IPS-18a (cell line): Measurements from ENCODE around the gene IL1RN.

Source experiments
- H3K27ac ChIP-seq: one replicate; pipeline ENCODE4 v1.5.1; 2013; ENCODE audit warnings: low read length
- H3K27me3 ChIP-seq: one replicate; pipeline ENCODE4 v1.6.1; 2013; ENCODE audit warnings: mild to moderate bottlenecking, low read length; ENCODE audit not compliant: control insufficient read depth, insufficient read depth
- H3K36me3 ChIP-seq: one replicate; pipeline ENCODE4 v1.6.1; 2013; ENCODE audit warnings: low read depth, low read length; ENCODE audit not compliant: control insufficient read depth
- H3K4me1 ChIP-seq: one replicate; pipeline ENCODE4 v1.6.1; 2013; ENCODE audit warnings: low read depth, low read length; ENCODE audit not compliant: control insufficient read depth
- H3K4me3 ChIP-seq: one replicate; pipeline ENCODE4 v1.5.1; 2013; ENCODE audit warnings: low read length
- H3K9ac ChIP-seq: one replicate; pipeline ENCODE4 v1.6.1; 2013; ENCODE audit warnings: mild to moderate bottlenecking, low read length, moderate library complexity
- H3K9me3 ChIP-seq: one replicate; pipeline ENCODE4 v1.6.1; 2013; ENCODE audit warnings: low read depth, low read length; ENCODE audit not compliant: control insufficient read depth

The IL1RN gene

GRCh38 chr2:113120861-113121260 lies 6.5 kb upstream of the IL1RN start:
- H3K9ac ChIP-seq, result no peak overlapping the region
- H3K4me3 ChIP-seq, result no peak overlapping the region
- no peaks in the 10 kb centered on the region for H3K9me3 ChIP-seq
- H3K36me3 ChIP-seq, result no peaks in the 10 kb centered on the region
- no peak overlapping the region for H3K27ac ChIP-seq
- no peaks in the 10 kb centered on the region for H3K4me1 ChIP-seq
- H3K27me3 ChIP-seq, result no peaks in the 10 kb centered on the region

- no peaks in the 10 kb centered on the region for H3K4me1 ChIP-seq
- H3K27ac ChIP-seq, result no peak overlapping the region
Observed at GRCh38 chr2:113122364-113122763, 5.0 kb upstream of the IL1RN start.

GRCh38 chr2:113123726-113124125 lies 3.7 kb upstream of the IL1RN start:
- Histone ChIP-seq H3K4me1 (no peaks in the 10 kb centered on the region), H3K27me3 (no peaks in the 10 kb centered on the region), H3K36me3 (no peaks in the 10 kb centered on the region), H3K9ac (no peak overlapping the region), H3K27ac (no peak overlapping the region), H3K9me3 (no peaks in the 10 kb centered on the region), H3K4me3 (no peak overlapping the region)

More at GRCh38 chr2:113122364-113122763, 5.0 kb upstream of the IL1RN start:
- H3K36me3 ChIP-seq, result no peaks in the 10 kb centered on the region
- no peaks in the 10 kb centered on the region for H3K9me3 ChIP-seq
- H3K4me3 ChIP-seq, result no peak overlapping the region
- H3K27me3 ChIP-seq, result no peaks in the 10 kb centered on the region
- H3K9ac ChIP-seq, result no peak overlapping the region

GRCh38 chr2:113124181-113124961 lies 3.0 kb upstream of the IL1RN start:
- Histone ChIP-seq H3K9ac (no peak overlapping the region), H3K27ac (no peak overlapping the region), H3K27me3 (no peaks in the 10 kb centered on the region)

GRCh38 chr2:113124984-113125855 lies 2.2 kb upstream of the IL1RN start:
- no peaks in the 10 kb centered on the region for H3K27me3 ChIP-seq

More at GRCh38 chr2:113124181-113124961, 3.0 kb upstream of the IL1RN start:
- no peaks in the 10 kb centered on the region for H3K36me3 ChIP-seq
- no peaks in the 10 kb centered on the region for H3K4me1 ChIP-seq
- H3K4me3 ChIP-seq, result no peak overlapping the region
- no peaks in the 10 kb centered on the region for H3K9me3 ChIP-seq

GRCh38 chr2:113127646-113128570 lies 510 bp downstream of the IL1RN start:
- Histone ChIP-seq H3K27ac (no peak overlapping the region), H3K9me3 (no peaks in the 10 kb centered on the region), H3K9ac (no peak overlapping the region), H3K36me3 (no peaks in the 10 kb centered on the region), H3K4me3 (no peak overlapping the region), H3K4me1 (no peaks in the 10 kb centered on the region), H3K27me3 (no peaks in the 10 kb centered on the region)

More at GRCh38 chr2:113124984-113125855, 2.2 kb upstream of the IL1RN start:
- Histone ChIP-seq H3K36me3 (no peaks in the 10 kb centered on the region), H3K27ac (no peak overlapping the region), H3K9ac (no peak overlapping the region), H3K9me3 (no peaks in the 10 kb centered on the region), H3K4me3 (no peak overlapping the region), H3K4me1 (no peaks in the 10 kb centered on the region)

- no peaks in the 10 kb centered on the region for H3K9me3 ChIP-seq
- H3K4me3 ChIP-seq, result no peak overlapping the region
- no peaks in the 10 kb centered on the region for H3K36me3 ChIP-seq
- no peak overlapping the region for H3K27ac ChIP-seq
- no peak overlapping the region for H3K9ac ChIP-seq
- H3K4me1 ChIP-seq, result no peaks in the 10 kb centered on the region
- H3K27me3 ChIP-seq, result no peaks in the 10 kb centered on the region
Observed at GRCh38 chr2:113129519-113130078, 2.2 kb downstream of the IL1RN start.

GRCh38 chr2:113131352-113132185 lies 4.2 kb downstream of the IL1RN start:
- no peaks in the 10 kb centered on the region for H3K9me3 ChIP-seq
- no peak overlapping the region for H3K27ac ChIP-seq
- H3K9ac ChIP-seq, result no peak overlapping the region
- H3K27me3 ChIP-seq, result no peaks in the 10 kb centered on the region
- no peak overlapping the region for H3K4me3 ChIP-seq
- H3K4me1 ChIP-seq, result no peaks in the 10 kb centered on the region
- no peaks in the 10 kb centered on the region for H3K36me3 ChIP-seq

- no peak overlapping the region for H3K27ac ChIP-seq
- no peaks in the 10 kb centered on the region for H3K9me3 ChIP-seq
- H3K27me3 ChIP-seq, result no peaks in the 10 kb centered on the region
- H3K4me3 ChIP-seq, result no peak overlapping the region
- no peaks in the 10 kb centered on the region for H3K4me1 ChIP-seq
- H3K36me3 ChIP-seq, result no peaks in the 10 kb centered on the region
- no peak overlapping the region for H3K9ac ChIP-seq
Observed at GRCh38 chr2:113132414-113133021, 5.1 kb downstream of the IL1RN start.
